WTC11 (cell line): ENCODE results near the gene ZBED5. TPM values are rescaled to one million over a fixed set of nuclear protein-coding genes. Genes with fewer than 3 reads are reported as not detected.

Experiments used
- ARID4B ChIP-seq: sonication (generic); formaldehyde crosslinking; IDR thresholded peaks from 2 replicates; pipeline ENCODE4 v1.8.0; 2023; ENCODE audit warnings: missing genetic modification reagents, mild to moderate bottlenecking, borderline replicate concordance
- ATF3 ChIP-seq: sonication (generic); formaldehyde crosslinking; conservative IDR thresholded peaks from 2 replicates; pipeline ENCODE4 v1.8.1; 2022; ENCODE audit warnings: mild to moderate bottlenecking, missing genetic modification reagents
- ATF6 ChIP-seq: sonication (generic); formaldehyde crosslinking; IDR thresholded peaks from 2 replicates; pipeline ENCODE4 v1.8.1; 2023; ENCODE audit warnings: mild to moderate bottlenecking, missing genetic modification reagents
- CDX4 ChIP-seq: fragments of 250-450 bp; sonication (Bioruptor Pico); IDR thresholded peaks from 2 replicates; pipeline ENCODE4 v1.9.0; 2021; ENCODE audit warnings: moderate library complexity, mild to moderate bottlenecking, inconsistent platforms, borderline replicate concordance
- CREB1 ChIP-seq: sonication (generic); formaldehyde crosslinking; IDR thresholded peaks from 2 replicates; pipeline ENCODE4 v1.8.0; 2023; ENCODE audit warnings: mild to moderate bottlenecking, missing genetic modification reagents
- E2F1 ChIP-seq: sonication (generic); formaldehyde crosslinking; IDR thresholded peaks from 2 replicates; pipeline ENCODE4 v1.8.0; 2022; ENCODE audit warnings: mild to moderate bottlenecking, missing genetic modification reagents
- EMX1 ChIP-seq: fragments of 250-450 bp; sonication (Bioruptor Pico); IDR thresholded peaks from 2 replicates; pipeline ENCODE4 v1.8.0; 2021; ENCODE audit warnings: mild to moderate bottlenecking
- FOXK1 ChIP-seq: sonication (generic); formaldehyde crosslinking; IDR thresholded peaks from 2 replicates; pipeline ENCODE4 v1.8.0; 2022; ENCODE audit warnings: mild to moderate bottlenecking, moderate library complexity, missing genetic modification reagents
- FOXP1 ChIP-seq: sonication (generic); formaldehyde crosslinking; IDR thresholded peaks from 2 replicates; pipeline ENCODE4 v1.8.0; 2022; ENCODE audit warnings: missing genetic modification reagents, mild to moderate bottlenecking, moderate library complexity, borderline replicate concordance
- GTF2I ChIP-seq: fragments of 250-450 bp; sonication (Bioruptor Pico); conservative IDR thresholded peaks from 2 replicates; pipeline ENCODE4 v1.4.0; 2021; ENCODE audit warnings: mild to moderate bottlenecking
- HMGA2 ChIP-seq: fragments of 250-450 bp; sonication (Bioruptor Pico); IDR thresholded peaks from 2 replicates; pipeline ENCODE4 v1.4.0; 2021; ENCODE audit warnings: mild to moderate bottlenecking, moderate library complexity
- IRF1 ChIP-seq: sonication (generic); formaldehyde crosslinking; IDR thresholded peaks from 2 replicates; pipeline ENCODE4 v1.8.0; 2023; ENCODE audit warnings: missing genetic modification reagents
- IRF2 ChIP-seq: sonication (generic); formaldehyde crosslinking; IDR thresholded peaks from 2 replicates; pipeline ENCODE4 v1.8.0; 2022; ENCODE audit warnings: low read depth, missing genetic modification reagents, borderline replicate concordance
- JAZF1 ChIP-seq: fragments of 250-450 bp; sonication (Bioruptor Pico); IDR thresholded peaks from 2 replicates; pipeline ENCODE4 v1.9.0; 2021; ENCODE audit warnings: moderate library complexity, mild to moderate bottlenecking, inconsistent platforms
- KAT7 ChIP-seq: sonication (generic); formaldehyde crosslinking; IDR thresholded peaks from 2 replicates; pipeline ENCODE4 v1.8.1; 2023; ENCODE audit warnings: missing genetic modification reagents, mild to moderate bottlenecking, borderline replicate concordance
- MXD4 ChIP-seq: fragments of 250-450 bp; sonication (Bioruptor Pico); IDR thresholded peaks from 2 replicates; pipeline ENCODE4 v1.8.0; 2021; ENCODE audit warnings: mild to moderate bottlenecking, moderate library complexity, borderline replicate concordance
- NFE2L1 ChIP-seq: sonication (generic); formaldehyde crosslinking; IDR thresholded peaks from 2 replicates; pipeline ENCODE4 v1.8.1; 2023; ENCODE audit warnings: missing genetic modification reagents
- PRDM15 ChIP-seq: sonication (generic); formaldehyde crosslinking; IDR thresholded peaks from 2 replicates; pipeline ENCODE4 v1.8.0; 2022; ENCODE audit warnings: missing genetic modification reagents
- PREB ChIP-seq: sonication (generic); formaldehyde crosslinking; IDR thresholded peaks from 2 replicates; pipeline ENCODE4 v1.8.1; 2022; ENCODE audit warnings: mild to moderate bottlenecking, missing genetic modification reagents, moderate library complexity, borderline replicate concordance
- RELA ChIP-seq: sonication (generic); formaldehyde crosslinking; IDR thresholded peaks from 2 replicates; pipeline ENCODE4 v1.8.1; 2022; ENCODE audit warnings: missing genetic modification reagents, mild to moderate bottlenecking, borderline replicate concordance
- SMAD3 ChIP-seq: sonication (generic); formaldehyde crosslinking; IDR thresholded peaks from 2 replicates; pipeline ENCODE4 v1.8.0; 2022; ENCODE audit warnings: missing genetic modification reagents, mild to moderate bottlenecking, borderline replicate concordance
- SMAD4 ChIP-seq: sonication (generic); formaldehyde crosslinking; IDR thresholded peaks from 2 replicates; pipeline ENCODE4 v1.8.0; 2022; ENCODE audit warnings: mild to moderate bottlenecking, missing genetic modification reagents
- TCF7 ChIP-seq: sonication (generic); formaldehyde crosslinking; IDR thresholded peaks from 2 replicates; pipeline ENCODE4 v1.8.0; 2022; ENCODE audit warnings: mild to moderate bottlenecking, low read depth, missing genetic modification reagents, moderate library complexity
- TEAD1 ChIP-seq: sonication (generic); formaldehyde crosslinking; IDR thresholded peaks from 2 replicates; pipeline ENCODE4 v1.8.0; 2022; ENCODE audit warnings: mild to moderate bottlenecking, missing genetic modification reagents
- ZNF138 ChIP-seq: sonication (generic); formaldehyde crosslinking; conservative IDR thresholded peaks from 2 replicates; pipeline ENCODE4 v1.8.1; 2022; ENCODE audit warnings: mild to moderate bottlenecking, moderate library complexity, missing genetic modification reagents
- ZNF416 ChIP-seq: fragments of 250-450 bp; sonication (Bioruptor Pico); IDR thresholded peaks from 2 replicates; pipeline ENCODE4 v1.9.0; 2021; ENCODE audit warnings: mild to moderate bottlenecking, inconsistent platforms
- total RNA-seq: library from RNA; stranded (reverse); gene quantifications from 3 replicates; pipeline ENCODE4 v1.2.3, GENCODE V29; 2021

The ZBED5 gene
- total RNA-seq, 1 experiment from 2014 or later: 48.7 TPM

- TF ChIP-seq ATF6 (CRISPR knock-in tag) (no peak), FOXK1 (CRISPR knock-in tag) (peak; percentile 18; the same call in 1 of the 2 replicates), HMGA2 (no peak), FOXP1 (CRISPR knock-in tag) (no peak; the same call in 1 of the 2 replicates), EMX1 (CRISPR knock-in tag) (no peak), GTF2I (CRISPR knock-in tag) (no peak), TCF7 (CRISPR knock-in tag) (no peak; the same call in 1 of the 2 replicates), CDX4 (CRISPR knock-in tag) (no peak), CREB1 (CRISPR knock-in tag) (no peak), NFE2L1 (CRISPR knock-in tag) (no peak), SMAD3 (peak; percentile 80; the same call in 1 of the 2 replicates), E2F1 (CRISPR knock-in tag) (no peak), IRF2 (CRISPR knock-in tag) (no peak), IRF1 (CRISPR knock-in tag) (no peak), KAT7 (CRISPR knock-in tag) (no peak; the same call in 1 of the 2 replicates), ARID4B (CRISPR knock-in tag) (peak; percentile 16; the same call in 1 of the 2 replicates), RELA (0 out of 2 replicates have a peak, but pooled peaks have one; percentile 69), ZNF138 (no peak; the same call in 1 of the 2 replicates), MXD4 (CRISPR knock-in tag) (no peak), TEAD1 (CRISPR knock-in tag) (0 out of 2 replicates have a peak, but pooled peaks have one; percentile 56), PRDM15 (CRISPR knock-in tag) (no peak), ZNF416 (CRISPR knock-in tag) (peak; percentile 71; the same call in 1 of the 2 replicates), SMAD4 (CRISPR knock-in tag) (no peak), PREB (CRISPR knock-in tag) (no peak), JAZF1 (CRISPR knock-in tag) (no peak), ATF3 (CRISPR knock-in tag) (no peak)
These were observed 49.7 kb downstream of the ZBED5 start (continued) for GRCh38 chr11:10808235-10808552.
